ENCODE measurements around the gene OPTC. TPM values are rescaled to one million over a fixed set of nuclear protein-coding genes. Genes with fewer than 3 reads are reported as not detected.

The OPTC gene
- total RNA-seq, 1 donor = not detected

- Histone ChIP-seq H3K4me1 (ENCODE audit: insufficient read depth, low read length) (no peaks in the 10 kb centered on the region), H3K4me2 (ENCODE audit: insufficient read depth, low read length) (no peak overlapping the region), H3K36me3 (ENCODE audit: insufficient read depth, low read length) (no peaks in the 10 kb centered on the region), H3K9me3 (ENCODE audit: low read depth, low read length) (no peaks in the 10 kb centered on the region), H3K4me3 (ENCODE audit: insufficient read depth, low read length) (no peak overlapping the region), H3K27ac (ENCODE audit: low read depth, low read length) (no peak overlapping the region), H3K79me2 (ENCODE audit: insufficient read depth, low read length) (no peaks in the 10 kb centered on the region), H4K20me1 (ENCODE audit: insufficient read depth, low read length) (no peaks in the 10 kb centered on the region), H2AFZ (ENCODE audit: low read length) (no peak overlapping the region), H3K27me3 (ENCODE audit: insufficient read depth, low read length) (peaks cover 10% of the 10 kb centered on the region)
- TF ChIP-seq CTCF (IDR thresholded peaks at IDR 0.05; ENCODE audit: extremely low read depth, low read depth, low read length) = no peak
- no peak for DNase-seq (ENCODE audit: insufficient read length, low spot score, missing footprints)
Measured at GRCh38 chr1:203456577-203456976, 37.4 kb upstream of the OPTC start.

- no peaks in the 10 kb centered on the region for H3K79me2 ChIP-seq (ENCODE audit: insufficient read depth, low read length)
- DNase-seq (ENCODE audit: insufficient read length, low spot score, missing footprints) = no peak
- no peaks in the 10 kb centered on the region for H3K36me3 ChIP-seq (ENCODE audit: insufficient read depth, low read length)
- no peak overlapping the region for H3K4me2 ChIP-seq (ENCODE audit: insufficient read depth, low read length)
- H2AFZ ChIP-seq (ENCODE audit: low read length) = no peak overlapping the region
- no peaks in the 10 kb centered on the region for H3K9me3 ChIP-seq (ENCODE audit: low read depth, low read length)
- peaks cover 9% of the 10 kb centered on the region for H3K27me3 ChIP-seq (ENCODE audit: insufficient read depth, low read length)
- H4K20me1 ChIP-seq (ENCODE audit: insufficient read depth, low read length) = no peaks in the 10 kb centered on the region
- H3K4me3 ChIP-seq (ENCODE audit: insufficient read depth, low read length) = no peak overlapping the region
- no peak overlapping the region for H3K27ac ChIP-seq (ENCODE audit: low read depth, low read length)
- peaks cover 5% of the 10 kb centered on the region for H3K4me1 ChIP-seq (ENCODE audit: insufficient read depth, low read length)
- no peak for TF ChIP-seq CTCF (IDR thresholded peaks at IDR 0.05; ENCODE audit: extremely low read depth, low read depth, low read length)
Measured at GRCh38 chr1:203458078-203458477, 35.9 kb upstream of the OPTC start.

GRCh38 chr1:203459671-203460201 is 34.2 kb upstream of the OPTC start:
- Histone ChIP-seq H3K9me3 (ENCODE audit: low read depth, low read length) (no peaks in the 10 kb centered on the region), H3K4me2 (ENCODE audit: insufficient read depth, low read length) (no peak overlapping the region), H3K79me2 (ENCODE audit: insufficient read depth, low read length) (no peaks in the 10 kb centered on the region), H4K20me1 (ENCODE audit: insufficient read depth, low read length) (no peaks in the 10 kb centered on the region), H3K27me3 (ENCODE audit: insufficient read depth, low read length) (peaks cover 5% of the 10 kb centered on the region), H2AFZ (ENCODE audit: low read length) (no peak overlapping the region), H3K36me3 (ENCODE audit: insufficient read depth, low read length) (no peaks in the 10 kb centered on the region), H3K27ac (ENCODE audit: low read depth, low read length) (no peak overlapping the region), H3K4me3 (ENCODE audit: insufficient read depth, low read length) (no peak overlapping the region), H3K4me1 (ENCODE audit: insufficient read depth, low read length) (peaks cover 20% of the 10 kb centered on the region)
- no peak for DNase-seq (ENCODE audit: insufficient read length, low spot score, missing footprints)
- TF ChIP-seq CTCF (IDR thresholded peaks at IDR 0.05; ENCODE audit: extremely low read depth, low read depth, low read length) = no peak

GRCh38 chr1:203461717-203462116 is 32.2 kb upstream of the OPTC start:
- H2AFZ ChIP-seq (ENCODE audit: low read length) = no peak overlapping the region
- DNase-seq (ENCODE audit: insufficient read length, low spot score, missing footprints) = no peak
- no peaks in the 10 kb centered on the region for H4K20me1 ChIP-seq (ENCODE audit: insufficient read depth, low read length)
- H3K4me1 ChIP-seq (ENCODE audit: insufficient read depth, low read length) = peaks cover 22% of the 10 kb centered on the region
- TF ChIP-seq CTCF (IDR thresholded peaks at IDR 0.05; ENCODE audit: extremely low read depth, low read depth, low read length) = no peak
- no peak overlapping the region for H3K27ac ChIP-seq (ENCODE audit: low read depth, low read length)
- H3K9me3 ChIP-seq (ENCODE audit: low read depth, low read length) = no peaks in the 10 kb centered on the region
- H3K79me2 ChIP-seq (ENCODE audit: insufficient read depth, low read length) = no peaks in the 10 kb centered on the region
- no peak overlapping the region for H3K4me2 ChIP-seq (ENCODE audit: insufficient read depth, low read length)
- H3K36me3 ChIP-seq (ENCODE audit: insufficient read depth, low read length) = no peaks in the 10 kb centered on the region
- H3K4me3 ChIP-seq (ENCODE audit: insufficient read depth, low read length) = no peak overlapping the region
- peaks cover 5% of the 10 kb centered on the region for H3K27me3 ChIP-seq (ENCODE audit: insufficient read depth, low read length)
